Upper lobe of left lung (tissue), 6 donors: Measurements from ENCODE around the gene MYLK. TPM values are rescaled to one million over a fixed set of nuclear protein-coding genes. Genes with fewer than 3 reads are reported as not detected.

Source experiments
- ATAC-seq, 2 donors: fragments of 200-7000 bp; cut with Tn5 transposase; one replicate each; pipeline ENCODE4 v1.9.1; 2022; ENCODE audit warnings: mild to moderate bottlenecking in 2 of 2, moderate library complexity in 2 of 2; ENCODE audit not compliant: low FRiP score in 2 of 2
- DNase-seq, 2 donors: peaks; one replicate each; pipeline ENCODE4 v3.0.0-alpha.2; 2019 to 2020
- H3K27ac ChIP-seq, 4 donors: fragments of 200-600 bp; sonication (generic); one replicate each; pipeline ENCODE4 v1.5.1; 2016 to 2019
- H3K27me3 ChIP-seq, 4 donors: fragments of 200-600 bp; sonication (generic); one replicate each; pipeline ENCODE4 v1.5.1; 2017 to 2019
- H3K36me3 ChIP-seq, 4 donors: fragments of 200-600 bp; sonication (generic); one replicate each; pipeline ENCODE4 v1.5.1; 2016 to 2019
- H3K4me1 ChIP-seq, 4 donors: fragments of 200-600 bp; sonication (generic); one replicate each; pipeline ENCODE4 v1.5.1; 2018 to 2019
- H3K4me3 ChIP-seq, 4 donors: fragments of 200-600 bp; sonication (generic); one replicate each; pipeline ENCODE4 v1.5.1; 2017 to 2019; ENCODE audit warnings: mild to moderate bottlenecking in 2 of 4, moderate library complexity in 1 of 4
- H3K9me3 ChIP-seq, 4 donors: fragments of 200-600 bp; sonication (generic); one replicate each; pipeline ENCODE4 v1.5.1; 2018 to 2019
- EP300 ChIP-seq, 4 donors: sonication (generic); formaldehyde crosslinking; IDR thresholded peaks; one replicate each; pipeline ENCODE4 v1.5.1; 2017; ENCODE audit warnings: antibody characterized with exemption in 4 of 4, control low read depth in 2 of 4
- POLR2A ChIP-seq, 4 donors: fragments of 450-650 bp; IDR thresholded peaks; one replicate each; pipeline ENCODE4 v1.5.1; 2016 to 2017; ENCODE audit warnings: antibody characterized with exemption in 4 of 4, mild to moderate bottlenecking in 2 of 4
- POLR2AphosphoS5 ChIP-seq, 2 donors: sonication (generic); formaldehyde crosslinking; IDR thresholded peaks; one replicate each; pipeline ENCODE4 v1.5.1; 2017; ENCODE audit warnings: antibody characterized with exemption in 2 of 2
- whole genome bisulfite sequencing, 2 donors: methylation state at CpG; one replicate each; pipeline ENCODE4 v1.1.5; 2017 to 2018; 5-methylcytosine and 5-hydroxymethylcytosine counted together
- total RNA-seq, 6 donors: library from RNA; depleted of rRNA in 4 of 6; stranded (reverse); fragments of >200 nt in 4 of 6; gene quantifications; one replicate each; pipeline versions ENCODE4 v1.1.0 to v1.2.1, GENCODE V29; 2016 to 2021
- TF ChIP-seq, protein P1 (sequence below), 6 experiments: fragments of 450-650 bp in 4 of 6; fragments of 200-600 bp in 2 of 6; sonication (generic) in 2 of 6; IDR thresholded peaks; one replicate each; pipeline ENCODE4 v1.5.1; 2016 to 2019; ENCODE audit warnings: antibody characterized with exemption in 6 of 6
- donor health status: DM: no; HTN: no; CAD: no; lungs with moderate emphysema.
- donor health status: DM: no; HTN: yes; CAD: no; lungs with severe emphysema.

Gene MYLK
- total RNA-seq, 6 donors from 2014 or later = 105 to 378 (median 160) TPM

- Histone ChIP-seq H3K36me3 (no peaks in the 10 kb centered on the region), H3K27me3 (no peaks in the 10 kb centered on the region), H3K27ac (peak overlapping the region in 1 of 4 donors; percentile 42), H3K9me3 (no peaks in the 10 kb centered on the region), H3K4me1 (peaks cover 0 to 8% (median 5%) of the 10 kb centered on the region in 4 donors), H3K4me3 (no peak overlapping the region)
- no peak for ATAC-seq
- 80 to 81% methylated on average over 10 of the region's 10 CpGs for WGBS, 2 donors
- no peak for DNase-seq
- no peak for TF ChIP-seq POLR2A (IDR thresholded peaks at IDR 0.05)
- TF ChIP-seq, protein P1, sequence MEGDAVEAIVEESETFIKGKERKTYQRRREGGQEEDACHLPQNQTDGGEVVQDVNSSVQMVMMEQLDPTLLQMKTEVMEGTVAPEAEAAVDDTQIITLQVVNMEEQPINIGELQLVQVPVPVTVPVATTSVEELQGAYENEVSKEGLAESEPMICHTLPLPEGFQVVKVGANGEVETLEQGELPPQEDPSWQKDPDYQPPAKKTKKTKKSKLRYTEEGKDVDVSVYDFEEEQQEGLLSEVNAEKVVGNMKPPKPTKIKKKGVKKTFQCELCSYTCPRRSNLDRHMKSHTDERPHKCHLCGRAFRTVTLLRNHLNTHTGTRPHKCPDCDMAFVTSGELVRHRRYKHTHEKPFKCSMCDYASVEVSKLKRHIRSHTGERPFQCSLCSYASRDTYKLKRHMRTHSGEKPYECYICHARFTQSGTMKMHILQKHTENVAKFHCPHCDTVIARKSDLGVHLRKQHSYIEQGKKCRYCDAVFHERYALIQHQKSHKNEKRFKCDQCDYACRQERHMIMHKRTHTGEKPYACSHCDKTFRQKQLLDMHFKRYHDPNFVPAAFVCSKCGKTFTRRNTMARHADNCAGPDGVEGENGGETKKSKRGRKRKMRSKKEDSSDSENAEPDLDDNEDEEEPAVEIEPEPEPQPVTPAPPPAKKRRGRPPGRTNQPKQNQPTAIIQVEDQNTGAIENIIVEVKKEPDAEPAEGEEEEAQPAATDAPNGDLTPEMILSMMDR (IDR thresholded peaks at IDR 0.05) = no peak
- no peak for TF ChIP-seq EP300 (IDR thresholded peaks at IDR 0.05)
- no peak for TF ChIP-seq POLR2AphosphoS5 (IDR thresholded peaks at IDR 0.05)
Measured at GRCh38 chr3:123779655-123780231, 104.4 kb downstream of the MYLK start.

GRCh38 chr3:123778991-123779622 is 105.0 kb downstream of the MYLK start:
- Histone ChIP-seq H3K27me3 (no peaks in the 10 kb centered on the region), H3K27ac (peak overlapping the region in 3 of 4 donors; percentile 7 to 32 (median 9)), H3K9me3 (no peaks in the 10 kb centered on the region), H3K36me3 (no peaks in the 10 kb centered on the region), H3K4me1 (peaks cover 0 to 8% (median 5%) of the 10 kb centered on the region in 4 donors), H3K4me3 (no peak overlapping the region)
- DNase-seq (no peak), ATAC-seq (peak in 1 of 2 donors; percentile 32)
- 77 to 82% methylated on average over 5 to 8 of the region's 8 CpGs for WGBS, 2 donors
- TF ChIP-seq EP300 (IDR thresholded peaks at IDR 0.05) = no peak
- no peak for TF ChIP-seq POLR2A (IDR thresholded peaks at IDR 0.05)
- TF ChIP-seq, protein P1 (IDR thresholded peaks at IDR 0.05) = no peak
- TF ChIP-seq POLR2AphosphoS5 (IDR thresholded peaks at IDR 0.05) = no peak

DNA sequence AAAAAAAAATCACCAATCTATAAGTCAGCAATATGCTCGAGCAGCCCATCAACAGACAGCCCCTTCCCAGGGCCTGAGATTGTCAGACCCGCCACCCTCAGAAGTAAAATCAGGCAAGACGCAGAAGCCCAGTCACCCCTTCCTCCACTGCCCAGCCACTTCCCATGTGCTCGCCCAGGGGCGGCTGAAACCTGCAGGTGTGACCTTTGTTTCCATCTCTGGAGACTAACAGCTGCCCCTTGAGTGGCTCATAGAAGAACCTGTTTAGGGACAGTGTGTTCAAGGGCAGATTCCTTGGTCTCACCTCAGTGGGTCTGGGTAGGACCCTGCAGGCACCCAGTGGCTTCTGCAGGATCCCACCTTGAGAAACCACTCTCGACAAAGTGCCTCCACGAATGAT is 105.6 kb downstream of the MYLK start:
- no peaks in the 10 kb centered on the region for H3K9me3 ChIP-seq
- DNase-seq = no peak
- peak overlapping the region in 2 of 4 donors; percentile 9 to 32 for H3K27ac ChIP-seq
- no peaks in the 10 kb centered on the region for H3K36me3 ChIP-seq
- 91 to 98% methylated on average over 7 of the region's 7 CpGs for WGBS, 2 donors
- no peak overlapping the region for H3K4me3 ChIP-seq
- ATAC-seq = no peak
- no peaks in the 10 kb centered on the region for H3K27me3 ChIP-seq
- TF ChIP-seq POLR2AphosphoS5 (IDR thresholded peaks at IDR 0.05) = no peak
- TF ChIP-seq, protein P1 (IDR thresholded peaks at IDR 0.05) = no peak
- TF ChIP-seq POLR2A (IDR thresholded peaks at IDR 0.05) = no peak
- no peak for TF ChIP-seq EP300 (IDR thresholded peaks at IDR 0.05)
- peaks cover 0 to 6% (median 1%) of the 10 kb centered on the region in 4 donors for H3K4me1 ChIP-seq

GRCh38 chr3:123776071-123776782 is 107.9 kb downstream of the MYLK start:
- ATAC-seq (no peak), DNase-seq (no peak)
- WGBS, 2 donors = 72 to 76% methylated on average over 3 to 5 of the region's 5 CpGs
- H3K36me3 ChIP-seq = no peaks in the 10 kb centered on the region
- TF ChIP-seq, protein P1 (IDR thresholded peaks at IDR 0.05) = no peak
- TF ChIP-seq EP300 (IDR thresholded peaks at IDR 0.05) (no peak), POLR2A (IDR thresholded peaks at IDR 0.05) (no peak), POLR2AphosphoS5 (IDR thresholded peaks at IDR 0.05) (no peak)
- peak overlapping the region in 2 of 4 donors; percentile 16 to 37 for H3K27ac ChIP-seq
- H3K27me3 ChIP-seq = no peaks in the 10 kb centered on the region
- H3K4me3 ChIP-seq = no peak overlapping the region
- no peaks in the 10 kb centered on the region for H3K9me3 ChIP-seq
- H3K4me1 ChIP-seq = peaks cover 0 to 6% (median 1%) of the 10 kb centered on the region in 4 donors
